Measurements from ENCODE around the gene PLD1.

- no peak for TF ChIP-seq POLR2A (IDR thresholded peaks at IDR 0.05)
- no peak for TF ChIP-seq CTCF (IDR thresholded peaks at IDR 0.05)
These were observed 5.5 kb downstream of the PLD1 start for GRCh38 chr3:171804618-171805389.
